Fibroblast of lung (primary cell): Measurements from ENCODE around the gene KIRREL3. TPM values are rescaled to one million over a fixed set of nuclear protein-coding genes. Genes with fewer than 3 reads are reported as not detected.

Source experiments
- DNase-seq, 2 donors: peaks; one replicate each; pipeline versions ENCODE4 v3.0.0 to v3.0.0-alpha.2; 2010; ENCODE audit warnings: low read depth in 2 of 2
- H2AFZ ChIP-seq: 2 replicates; pipeline ENCODE4 v1.5.1; 2012; ENCODE audit warnings: low read length, control low read depth, inconsistent platforms
- H3K27ac ChIP-seq: 2 replicates; pipeline ENCODE4 v1.5.1; 2011; ENCODE audit warnings: low read length, control low read depth; ENCODE audit not compliant: insufficient read depth
- H3K27me3 ChIP-seq: 2 replicates; pipeline ENCODE4 v1.5.1; 2011; ENCODE audit warnings: mild to moderate bottlenecking, low read length; ENCODE audit not compliant: control insufficient read depth, insufficient read depth
- H3K36me3 ChIP-seq: 2 replicates; pipeline ENCODE4 v1.5.1; 2011; ENCODE audit warnings: low read length; ENCODE audit not compliant: control insufficient read depth, insufficient read depth
- H3K4me1 ChIP-seq: 2 replicates; pipeline ENCODE4 v1.5.1; 2011; ENCODE audit warnings: low read length; ENCODE audit not compliant: control insufficient read depth, insufficient read depth; ENCODE audit errors: extremely low read depth
- H3K4me2 ChIP-seq: 2 replicates; pipeline ENCODE4 v1.5.1; 2011; ENCODE audit warnings: low read length, control low read depth; ENCODE audit not compliant: insufficient read depth; ENCODE audit errors: extremely low read depth
- H3K4me3 ChIP-seq, 4 experiments: fragments of 200-600 bp in 1 of 4; sonication (generic) in 1 of 4; replicated peaks in 1 of 4; 2 replicates each; pipeline ENCODE4 v1.5.1; 2011 to 2016; ENCODE audit warnings: low read length in 4 of 4, low read depth in 3 of 4, mild to moderate bottlenecking in 3 of 4, control low read depth in 2 of 4, inconsistent platforms in 1 of 4, mixed read lengths in 1 of 4; ENCODE audit not compliant: insufficient read depth in 1 of 4; ENCODE audit errors: control extremely low read depth in 1 of 4
- H3K79me2 ChIP-seq: 2 replicates; pipeline ENCODE4 v1.5.1; 2012; ENCODE audit warnings: mild to moderate bottlenecking, low read length, inconsistent platforms; ENCODE audit not compliant: control insufficient read depth, insufficient read depth
- H3K9ac ChIP-seq: 2 replicates; pipeline ENCODE4 v1.5.1; 2011; ENCODE audit warnings: mild to moderate bottlenecking, low read length, control low read depth; ENCODE audit not compliant: insufficient read depth
- H3K9me3 ChIP-seq: 2 replicates; pipeline ENCODE4 v1.5.1; 2012; ENCODE audit warnings: low read depth, low read length; ENCODE audit not compliant: control insufficient read depth, insufficient read depth
- H4K20me1 ChIP-seq: 2 replicates; pipeline ENCODE4 v1.5.1; 2011; ENCODE audit warnings: low read length; ENCODE audit not compliant: control insufficient read depth, insufficient read depth; ENCODE audit errors: extremely low read depth
- CTCF ChIP-seq, 2 donors: IDR thresholded peaks in 1 of 2; conservative IDR thresholded peaks in 1 of 2; 1 replicate in 1 of 2; 2 replicates in 1 of 2; pipeline ENCODE4 v1.5.1; 2011 to 2012; ENCODE audit warnings: low read length in 2 of 2, control low read depth in 1 of 2, inconsistent platforms in 1 of 2, low read depth in 1 of 2, mild to moderate bottlenecking in 1 of 2
- EZH2 ChIP-seq: IDR thresholded peaks from 2 replicates; pipeline ENCODE4 v1.5.1; 2012; ENCODE audit warnings: low read length, control low read depth, mild to moderate bottlenecking; ENCODE audit errors: missing control alignments
- polyA plus RNA-seq, 2 donors: library from polyadenylated mRNA; depleted of rRNA in 1 of 2; stranded (reverse) in 1 of 2; unstranded in 1 of 2; fragments of >200 nt; gene quantifications; 2 replicates each; pipeline ENCODE4 v1.2.1, GENCODE V29; 2011 to 2012; ENCODE audit warnings: missing spikeins in 1 of 2
- total RNA-seq: library from RNA; depleted of rRNA; stranded (reverse); fragments of >200 nt; gene quantifications from 2 replicates; pipeline ENCODE4 v1.2.1, GENCODE V29; 2014

KIRREL3 gene
- total and polyA plus RNA-seq, 2 donors (not counting 1 experiment from before 2014, with no cell fraction given): 2.8 to 6.1 TPM

- no peak overlapping the region for H3K9ac ChIP-seq
- no peak for TF ChIP-seq EZH2
- TF ChIP-seq CTCF (conservative IDR thresholded peaks at IDR 0.05 in 1 of 2, IDR thresholded peaks at IDR 0.05 in 1 of 2; ENCODE audit: low read depth in 1 of 2, low read length in 2 of 2): no peak
Measured at GRCh38 chr11:126707498-126707897, 293.1 kb downstream of the KIRREL3 start.

GRCh38 chr11:126704096-126704495, 296.5 kb downstream of the KIRREL3 start:
- no peaks in the 10 kb centered on the region for H4K20me1 ChIP-seq
- TF ChIP-seq CTCF (conservative IDR thresholded peaks at IDR 0.05 in 1 of 2, IDR thresholded peaks at IDR 0.05 in 1 of 2; ENCODE audit: low read depth in 1 of 2, low read length in 2 of 2) (no peak), EZH2 (no peak)
- H3K27ac ChIP-seq: no peak overlapping the region
- no peaks in the 10 kb centered on the region for H3K36me3 ChIP-seq
- H3K4me2 ChIP-seq: no peak overlapping the region
- no peak overlapping the region for H2AFZ ChIP-seq
- DNase-seq: no peak
- no peaks in the 10 kb centered on the region for H3K9me3 ChIP-seq
- no peaks in the 10 kb centered on the region for H3K79me2 ChIP-seq
- no peaks in the 10 kb centered on the region for H3K4me1 ChIP-seq
- no peak overlapping the region for H3K9ac ChIP-seq
- no peaks in the 10 kb centered on the region for H3K27me3 ChIP-seq
- H3K4me3 ChIP-seq: no peak overlapping the region

More at GRCh38 chr11:126707498-126707897, 293.1 kb downstream of the KIRREL3 start:
- Histone ChIP-seq H3K79me2 (no peaks in the 10 kb centered on the region), H3K36me3 (no peaks in the 10 kb centered on the region), H3K9me3 (no peaks in the 10 kb centered on the region), H3K4me3 (no peak overlapping the region), H2AFZ (no peak overlapping the region), H4K20me1 (no peaks in the 10 kb centered on the region), H3K4me2 (no peak overlapping the region), H3K27me3 (no peaks in the 10 kb centered on the region), H3K27ac (no peak overlapping the region), H3K4me1 (no peaks in the 10 kb centered on the region)
- DNase-seq: no peak

GRCh38 chr11:126703662-126704061, 296.9 kb downstream of the KIRREL3 start:
- TF ChIP-seq EZH2: no peak
- TF ChIP-seq CTCF (conservative IDR thresholded peaks at IDR 0.05 in 1 of 2, IDR thresholded peaks at IDR 0.05 in 1 of 2; ENCODE audit: low read depth in 1 of 2, low read length in 2 of 2): no peak
- Histone ChIP-seq H2AFZ (no peak overlapping the region), H3K79me2 (no peaks in the 10 kb centered on the region), H3K36me3 (no peaks in the 10 kb centered on the region), H3K27ac (no peak overlapping the region), H3K4me2 (no peak overlapping the region), H3K9ac (no peak overlapping the region), H3K9me3 (no peaks in the 10 kb centered on the region), H3K4me1 (no peaks in the 10 kb centered on the region), H4K20me1 (no peaks in the 10 kb centered on the region), H3K4me3 (no peak overlapping the region), H3K27me3 (no peaks in the 10 kb centered on the region)
- DNase-seq: peak in 1 of 2 donors; percentile 40
